HG02870 (cell line): ENCODE data around the gene LGMN.
"Not testable (repeated sequence)": the region's sequence is repeated elsewhere in the genome, so short reads cannot be mapped to it uniquely, and the experiment has no call there.

Experiments used
- ATAC-seq: cut with Tn5 transposase; IDR thresholded peaks from one replicate; pipeline ENCODE4 v1.9.1; 2021; ENCODE audit warnings: mild to moderate bottlenecking, moderate library complexity; ENCODE audit not compliant: unreplicated experiment

Gene LGMN

DNA sequence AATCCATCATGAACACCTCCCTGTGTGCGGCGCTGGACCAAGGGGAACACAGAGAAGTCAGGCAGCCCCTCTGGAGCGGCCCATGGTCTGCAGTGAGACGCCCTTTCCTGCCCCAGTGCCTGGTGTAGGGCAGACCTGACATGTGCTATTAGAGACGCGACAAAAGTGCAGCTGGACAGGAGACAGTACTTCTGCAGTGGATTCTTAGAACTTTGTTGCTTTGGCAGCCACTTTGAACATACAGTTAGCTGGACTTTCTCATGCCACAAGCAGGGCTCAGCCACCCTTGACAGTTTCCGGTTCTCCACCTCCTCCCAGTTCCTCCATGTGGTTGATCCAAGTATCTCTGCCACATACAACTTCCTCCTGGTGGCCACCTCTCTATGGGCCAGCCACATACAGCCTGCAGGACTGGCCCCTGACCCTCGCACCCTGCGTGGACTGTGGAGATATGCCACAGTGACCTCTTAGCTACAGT, 45.9 kb downstream of the LGMN start:
- ATAC-seq = no peak

DNA sequence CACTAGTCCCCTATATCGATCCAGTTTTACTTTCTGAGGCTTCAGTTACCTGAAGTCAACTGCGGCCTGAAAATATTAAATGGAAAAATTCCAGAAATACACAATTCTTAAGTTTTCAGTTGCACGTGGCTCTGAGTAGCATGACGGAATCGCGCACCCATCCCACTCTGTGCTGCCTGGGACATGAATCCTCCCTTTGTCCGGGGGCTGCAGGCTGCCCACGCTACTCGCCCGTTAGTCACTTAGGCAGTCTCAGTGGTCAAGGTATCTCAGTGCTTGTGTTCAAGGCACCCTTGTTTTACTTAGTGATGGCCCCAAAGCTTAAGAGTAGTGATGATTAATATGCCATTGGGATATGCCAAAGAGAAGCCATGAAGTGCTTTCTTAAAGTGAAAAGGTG, 46.6 kb downstream of the LGMN start:
- no peak for ATAC-seq

- ATAC-seq = no peak
These were observed 50.0 kb downstream of the LGMN start for GRCh38 chr14:92698393-92698792.

GRCh38 chr14:92696366-92696765, 52.1 kb downstream of the LGMN start:
- ATAC-seq = no peak

DNA sequence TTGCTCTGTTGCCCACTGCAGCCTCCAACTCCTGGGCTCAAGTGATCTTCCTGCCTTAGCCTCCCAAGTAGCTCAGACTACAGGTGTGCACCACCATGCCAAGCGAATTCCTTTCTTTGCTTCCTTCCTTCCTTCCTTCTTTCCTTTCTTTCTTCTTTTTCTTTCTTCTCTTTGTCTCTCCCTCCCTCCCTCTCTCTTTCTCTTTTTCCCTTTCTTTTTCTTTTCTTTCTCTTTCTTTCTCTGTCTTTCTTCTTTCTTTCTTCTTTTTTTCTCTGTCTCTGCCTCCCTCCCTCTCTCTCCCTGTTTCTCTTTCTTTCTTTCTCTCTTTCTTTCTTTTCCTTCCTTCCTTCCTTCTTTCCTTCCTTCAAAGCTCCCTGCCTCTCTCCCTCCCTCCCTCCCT, 52.9 kb downstream of the LGMN start:
- ATAC-seq = no peak

DNA sequence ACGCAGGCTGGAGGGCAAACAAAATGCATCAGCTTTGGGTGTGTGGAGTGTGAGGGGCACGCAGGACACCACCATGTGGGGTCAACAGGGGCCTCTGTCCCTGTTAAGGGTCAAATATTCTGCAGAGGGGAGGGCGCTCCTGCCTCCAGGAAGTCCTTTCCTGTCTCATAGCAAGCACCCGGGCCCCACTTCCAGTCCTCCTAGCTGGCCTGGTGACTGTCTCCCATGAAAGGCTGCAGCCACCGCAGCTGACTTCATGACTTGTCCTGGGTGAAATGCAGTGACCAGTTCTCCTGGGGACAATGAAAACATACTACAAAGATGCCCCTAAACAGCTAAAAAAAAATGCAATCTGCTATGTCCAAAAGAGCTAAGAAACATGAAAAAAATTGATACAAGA, 53.6 kb downstream of the LGMN start:
- ATAC-seq = no peak

- ATAC-seq = no peak
These were observed 54.2 kb downstream of the LGMN start for GRCh38 chr14:92693998-92694795.

DNA sequence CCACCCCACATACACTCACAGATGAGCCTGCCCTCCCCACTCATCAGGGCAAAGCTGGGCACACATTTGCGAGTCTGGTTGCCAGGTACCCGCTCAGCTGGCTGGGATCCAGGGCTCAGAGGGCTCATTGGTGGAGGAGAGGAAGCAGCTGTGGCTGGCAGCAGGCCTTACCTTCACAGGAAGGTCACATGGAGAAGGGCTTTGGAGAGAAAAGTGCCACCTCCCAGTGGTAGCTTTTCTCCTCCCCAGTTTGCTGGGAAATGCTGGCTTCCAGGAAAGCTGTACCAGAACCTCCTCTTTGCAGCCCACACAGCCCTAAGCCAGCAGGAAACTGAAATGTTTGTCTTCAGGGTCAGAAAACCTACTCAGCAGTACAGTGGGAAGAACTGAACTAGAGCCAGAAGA, 55.6 kb downstream of the LGMN start:
- ATAC-seq = no peak

GRCh38 chr14:92690171-92691011, 58.0 kb downstream of the LGMN start:
- no peak for ATAC-seq

DNA sequence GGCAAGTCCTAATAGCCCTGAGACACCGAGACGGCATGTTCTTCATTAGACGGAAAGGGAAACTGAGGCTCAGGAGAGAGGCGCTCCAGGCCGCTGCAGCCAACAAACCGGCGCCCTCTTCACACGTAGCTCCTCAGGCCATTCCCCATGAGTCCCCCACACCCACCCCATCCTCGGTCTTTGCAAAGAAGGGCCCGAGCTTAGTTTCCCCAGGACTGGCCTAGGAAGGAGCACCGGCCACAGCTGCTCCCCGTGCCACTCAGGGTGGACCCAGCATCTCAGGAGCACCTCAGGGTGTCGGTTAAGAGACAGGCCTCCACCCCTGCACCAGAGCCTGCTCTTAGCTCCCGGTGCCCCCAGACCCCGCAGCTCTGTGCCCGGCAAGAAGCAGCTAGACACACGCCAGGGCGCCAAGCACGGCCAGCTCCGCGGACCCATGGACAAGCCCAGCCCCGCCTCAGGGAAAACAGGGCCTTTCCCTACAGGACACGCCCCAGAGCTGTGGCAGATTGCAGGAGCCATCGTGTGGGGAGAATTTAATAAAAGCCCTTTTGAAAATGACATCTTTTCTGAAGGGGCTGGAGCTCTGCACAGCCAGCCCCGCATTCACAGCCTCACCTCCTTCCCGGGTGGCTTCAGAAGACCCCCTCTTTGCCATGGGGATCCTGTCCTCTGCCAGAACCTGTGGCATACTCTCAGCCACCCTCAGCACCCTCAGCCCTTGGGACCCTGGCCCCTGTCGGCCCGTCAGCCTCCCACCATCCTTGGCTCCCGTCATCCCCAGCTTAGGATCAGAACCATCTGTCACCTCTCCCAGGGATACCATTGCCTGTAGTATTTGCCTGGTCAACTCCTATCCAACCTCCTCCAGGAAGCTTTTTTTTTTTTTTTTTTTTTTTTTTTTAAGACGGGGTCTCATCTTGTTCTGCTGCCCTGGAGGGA, 59.7 kb downstream of the LGMN start:
- ATAC-seq = no peak

GRCh38 chr14:92687681-92688433, 60.6 kb downstream of the LGMN start:
- no peak for ATAC-seq

- no peak for ATAC-seq
These were observed 61.5 kb downstream of the LGMN start for GRCh38 chr14:92686900-92687427.

DNA sequence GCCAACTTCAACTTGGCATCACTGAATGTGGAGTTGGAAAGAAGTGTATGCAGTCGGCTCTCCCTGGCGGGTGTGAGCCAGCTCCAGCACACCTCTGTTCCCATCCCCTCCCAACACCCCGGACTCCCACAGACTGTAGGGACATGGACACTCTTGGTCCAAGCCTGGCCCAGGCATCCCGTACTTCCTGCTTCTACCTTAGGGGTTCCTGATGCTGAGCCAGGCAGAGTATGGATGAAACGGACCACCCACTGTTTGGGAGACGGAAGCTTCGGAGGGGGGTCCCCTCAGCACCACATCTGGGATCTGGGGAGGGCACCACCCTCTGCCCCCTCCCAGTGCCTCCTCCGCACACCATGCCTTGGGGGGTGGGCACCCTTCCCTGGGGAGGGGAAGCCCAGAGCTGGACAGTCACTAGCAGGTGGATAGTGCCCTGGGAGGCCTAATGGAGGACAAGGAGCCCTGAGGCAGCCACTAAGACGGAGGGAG, 62.0 kb downstream of the LGMN start:
- ATAC-seq = no peak

DNA sequence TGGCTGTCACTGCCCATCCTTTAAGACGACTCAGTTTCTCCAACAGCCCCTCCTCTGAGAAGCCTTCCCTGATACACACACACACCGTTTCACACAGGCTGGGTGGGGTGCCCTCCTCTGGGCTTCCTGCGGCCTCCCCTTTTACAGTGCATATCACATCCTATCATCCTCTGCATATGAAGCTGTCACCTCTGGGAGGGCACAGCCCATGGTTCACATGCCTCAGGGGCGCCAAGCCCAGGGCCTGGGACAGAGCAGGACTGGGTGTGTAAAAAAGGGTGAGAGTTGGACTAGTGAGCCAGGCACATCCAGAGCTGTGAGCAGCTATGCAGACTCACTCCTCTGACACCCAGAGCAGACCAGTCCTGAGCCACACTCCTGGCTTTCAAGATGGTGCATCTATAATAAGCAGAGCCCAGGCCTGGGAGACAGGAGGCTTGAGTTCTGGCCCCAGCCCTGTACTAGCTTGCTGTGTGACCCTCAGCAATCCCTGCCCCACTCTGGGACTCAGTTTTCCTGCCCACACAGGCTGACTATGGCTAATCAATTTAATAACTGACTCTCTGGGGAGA, 62.6 kb downstream of the LGMN start:
- ATAC-seq = no peak

GRCh38 chr14:92684801-92685560, 63.4 kb downstream of the LGMN start:
- no peak for ATAC-seq

DNA sequence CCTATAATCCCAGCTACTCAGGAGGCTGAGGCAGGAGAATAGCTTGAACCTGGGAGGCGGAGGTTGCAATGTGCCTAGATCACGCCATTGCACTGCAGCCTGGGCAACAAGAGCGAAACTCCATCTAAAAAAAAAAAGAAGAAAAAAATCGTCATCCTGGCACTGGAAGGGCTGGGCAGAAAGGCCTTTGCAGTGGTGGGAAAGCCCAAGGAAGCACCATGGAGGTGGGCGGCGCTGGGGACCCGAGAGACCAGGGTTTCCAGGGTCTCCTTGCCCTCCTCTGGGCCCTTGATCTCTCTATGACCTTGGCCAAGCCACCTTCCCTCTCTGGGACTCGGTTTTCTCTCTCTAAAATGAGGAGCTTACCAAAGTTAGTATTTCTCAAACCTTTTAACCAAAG, 65.4 kb downstream of the LGMN start:
- no peak for ATAC-seq

DNA sequence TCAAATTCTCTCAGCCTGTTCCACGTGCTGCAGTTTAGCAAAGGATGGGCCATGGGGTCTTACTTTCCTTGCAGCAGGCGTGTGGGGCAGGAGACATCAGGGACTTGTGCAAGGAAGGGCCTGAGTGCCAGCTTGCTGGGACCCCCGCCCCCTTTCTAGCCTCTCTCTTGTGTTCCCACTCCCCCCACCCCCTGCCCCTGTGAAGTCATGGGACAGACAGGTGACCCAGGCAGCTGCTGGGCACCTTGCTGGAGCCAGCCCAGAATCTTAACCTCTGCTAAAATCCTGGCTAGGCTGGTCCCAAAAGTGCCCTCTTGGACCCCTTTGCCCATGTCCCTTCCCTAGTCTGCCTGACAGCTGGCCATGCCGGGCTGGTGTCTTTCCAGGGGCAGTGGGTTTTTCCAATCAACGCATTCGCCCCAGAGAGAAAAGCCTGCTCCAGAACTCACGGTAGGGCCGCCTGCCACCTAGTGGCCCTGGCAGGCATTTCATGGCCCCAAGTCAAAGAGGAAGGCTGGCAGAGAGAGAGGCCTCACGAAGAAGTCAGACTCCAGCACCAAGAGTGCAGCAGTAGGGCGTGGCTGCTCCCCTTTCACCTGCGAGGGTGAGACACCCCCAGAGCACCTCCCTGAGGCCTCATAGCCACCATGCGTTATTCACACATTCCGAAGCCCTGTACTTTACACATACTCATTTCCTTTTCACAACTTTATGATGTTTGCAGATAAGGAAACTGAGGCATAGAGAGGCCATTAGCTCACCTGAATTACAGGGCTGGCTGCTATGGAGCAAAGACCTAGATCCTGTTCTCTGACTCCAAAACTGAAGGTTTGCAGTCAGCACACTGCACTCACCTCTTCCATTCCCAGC, 67.4 kb downstream of the LGMN start:
- no peak for ATAC-seq

DNA sequence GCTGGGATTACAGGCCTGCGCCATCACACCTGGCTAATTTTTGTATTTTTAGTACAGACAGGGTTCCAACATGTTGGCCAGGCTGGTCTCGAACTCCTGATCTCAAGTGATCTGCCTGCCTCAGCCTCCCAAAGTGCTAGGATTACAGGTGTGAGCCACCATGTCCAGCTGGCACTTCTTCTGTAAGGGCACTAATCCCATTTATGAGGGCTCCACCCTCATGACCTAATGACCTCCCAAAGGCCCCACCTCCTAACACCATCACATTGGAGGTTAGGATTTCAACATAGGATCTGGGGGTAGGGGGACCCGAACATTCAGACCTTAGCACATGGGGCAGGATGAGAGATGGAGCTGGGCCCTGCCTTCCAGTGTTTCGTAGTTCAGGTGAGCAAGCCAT, 68.1 kb downstream of the LGMN start:
- not testable (repeated sequence) for ATAC-seq
